ENCODE measurements around the gene CBFA2T2.

Gene CBFA2T2

GRCh38 chr20:33671573-33672288 is 181.8 kb downstream of the CBFA2T2 start:
- no peak for TF ChIP-seq SIN3A (IDR thresholded peaks at IDR 0.05; ENCODE audit: borderline replicate concordance, insufficient read depth, low read length)
- no peak for TF ChIP-seq POLR2AphosphoS5 (IDR thresholded peaks at IDR 0.05; ENCODE audit: low read depth, low read length)
- TF ChIP-seq FOXP2 (optimal IDR thresholded peaks at IDR 0.05; ENCODE audit: borderline replicate concordance, extremely low read depth, extremely low read length, insufficient read depth), result no peak
- TF ChIP-seq, protein P1, sequence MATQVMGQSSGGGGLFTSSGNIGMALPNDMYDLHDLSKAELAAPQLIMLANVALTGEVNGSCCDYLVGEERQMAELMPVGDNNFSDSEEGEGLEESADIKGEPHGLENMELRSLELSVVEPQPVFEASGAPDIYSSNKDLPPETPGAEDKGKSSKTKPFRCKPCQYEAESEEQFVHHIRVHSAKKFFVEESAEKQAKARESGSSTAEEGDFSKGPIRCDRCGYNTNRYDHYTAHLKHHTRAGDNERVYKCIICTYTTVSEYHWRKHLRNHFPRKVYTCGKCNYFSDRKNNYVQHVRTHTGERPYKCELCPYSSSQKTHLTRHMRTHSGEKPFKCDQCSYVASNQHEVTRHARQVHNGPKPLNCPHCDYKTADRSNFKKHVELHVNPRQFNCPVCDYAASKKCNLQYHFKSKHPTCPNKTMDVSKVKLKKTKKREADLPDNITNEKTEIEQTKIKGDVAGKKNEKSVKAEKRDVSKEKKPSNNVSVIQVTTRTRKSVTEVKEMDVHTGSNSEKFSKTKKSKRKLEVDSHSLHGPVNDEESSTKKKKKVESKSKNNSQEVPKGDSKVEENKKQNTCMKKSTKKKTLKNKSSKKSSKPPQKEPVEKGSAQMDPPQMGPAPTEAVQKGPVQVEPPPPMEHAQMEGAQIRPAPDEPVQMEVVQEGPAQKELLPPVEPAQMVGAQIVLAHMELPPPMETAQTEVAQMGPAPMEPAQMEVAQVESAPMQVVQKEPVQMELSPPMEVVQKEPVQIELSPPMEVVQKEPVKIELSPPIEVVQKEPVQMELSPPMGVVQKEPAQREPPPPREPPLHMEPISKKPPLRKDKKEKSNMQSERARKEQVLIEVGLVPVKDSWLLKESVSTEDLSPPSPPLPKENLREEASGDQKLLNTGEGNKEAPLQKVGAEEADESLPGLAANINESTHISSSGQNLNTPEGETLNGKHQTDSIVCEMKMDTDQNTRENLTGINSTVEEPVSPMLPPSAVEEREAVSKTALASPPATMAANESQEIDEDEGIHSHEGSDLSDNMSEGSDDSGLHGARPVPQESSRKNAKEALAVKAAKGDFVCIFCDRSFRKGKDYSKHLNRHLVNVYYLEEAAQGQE (IDR thresholded peaks at IDR 0.05; ENCODE audit: insufficient read depth in 1 of 2, low read depth in 2 of 2, low read length in 2 of 2), result no peak
- TF ChIP-seq TAF1 (IDR thresholded peaks at IDR 0.05; ENCODE audit: borderline replicate concordance, insufficient read depth, low read length), result no peak

DNA sequence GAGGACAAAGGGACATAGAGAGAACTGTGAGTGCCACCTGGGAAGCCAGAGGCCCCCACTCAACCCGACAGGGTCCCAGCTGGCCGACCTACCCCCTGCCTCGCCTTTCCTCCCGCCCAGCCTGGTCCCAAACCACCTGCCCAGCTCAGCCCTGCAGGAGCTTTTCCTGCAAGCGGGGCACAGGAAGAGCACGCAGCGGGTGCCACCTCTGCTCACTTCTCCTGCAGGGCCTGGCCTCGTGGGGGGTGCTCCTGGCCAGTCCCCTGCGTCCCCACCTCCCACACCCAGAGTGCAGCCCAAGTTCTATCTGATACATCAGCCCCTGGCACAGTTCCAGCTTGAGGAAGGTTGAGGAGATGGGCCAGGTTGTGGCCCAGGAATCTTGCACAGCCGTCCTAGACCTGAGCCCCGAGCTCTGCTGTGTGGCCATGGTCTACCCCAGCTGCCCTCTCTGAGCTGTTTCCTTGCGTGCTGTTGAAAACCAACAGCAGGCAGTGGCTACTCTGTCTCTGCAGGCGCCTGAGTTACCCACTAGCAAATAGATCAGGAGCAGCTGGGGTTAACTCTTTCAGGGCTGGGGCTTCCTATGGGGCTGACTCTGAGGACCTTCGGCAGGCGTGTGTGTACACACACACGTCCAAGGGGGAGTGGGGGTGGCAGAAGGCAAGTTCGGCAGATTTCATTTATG is 182.7 kb downstream of the CBFA2T2 start:
- no peak for TF ChIP-seq POLR2AphosphoS5 (IDR thresholded peaks at IDR 0.05; ENCODE audit: low read depth, low read length)
- TF ChIP-seq, protein P1 (IDR thresholded peaks at IDR 0.05; ENCODE audit: insufficient read depth in 1 of 2, low read depth in 2 of 2, low read length in 2 of 2), result no peak
- no peak for TF ChIP-seq FOXP2 (optimal IDR thresholded peaks at IDR 0.05; ENCODE audit: borderline replicate concordance, extremely low read depth, extremely low read length, insufficient read depth)
- no peak for TF ChIP-seq TAF1 (IDR thresholded peaks at IDR 0.05; ENCODE audit: borderline replicate concordance, insufficient read depth, low read length)
- TF ChIP-seq SIN3A (IDR thresholded peaks at IDR 0.05; ENCODE audit: borderline replicate concordance, insufficient read depth, low read length), result no peak

DNA sequence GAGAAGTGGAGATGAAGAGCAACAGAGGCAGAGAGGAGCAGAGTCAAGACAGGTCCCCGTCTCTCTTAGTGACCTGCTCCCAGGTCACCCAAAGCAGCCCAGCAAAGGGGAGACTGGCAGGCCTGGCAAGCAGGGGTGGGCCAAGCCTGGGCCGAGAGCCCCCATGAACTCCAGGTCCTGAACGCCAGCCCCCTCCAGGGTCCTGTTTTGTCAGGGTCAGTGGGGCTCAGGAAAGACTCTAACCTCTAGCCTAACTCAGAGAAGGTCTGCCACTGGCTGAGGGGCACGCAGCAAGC is 183.2 kb downstream of the CBFA2T2 start:
- TF ChIP-seq POLR2AphosphoS5 (IDR thresholded peaks at IDR 0.05; ENCODE audit: low read depth, low read length) (no peak), TAF1 (IDR thresholded peaks at IDR 0.05; ENCODE audit: borderline replicate concordance, insufficient read depth, low read length) (no peak), SIN3A (IDR thresholded peaks at IDR 0.05; ENCODE audit: borderline replicate concordance, insufficient read depth, low read length) (no peak), FOXP2 (optimal IDR thresholded peaks at IDR 0.05; ENCODE audit: borderline replicate concordance, extremely low read depth, extremely low read length, insufficient read depth) (no peak)
- TF ChIP-seq, protein P1 (IDR thresholded peaks at IDR 0.05; ENCODE audit: insufficient read depth in 1 of 2, low read depth in 2 of 2, low read length in 2 of 2), result no peak

DNA sequence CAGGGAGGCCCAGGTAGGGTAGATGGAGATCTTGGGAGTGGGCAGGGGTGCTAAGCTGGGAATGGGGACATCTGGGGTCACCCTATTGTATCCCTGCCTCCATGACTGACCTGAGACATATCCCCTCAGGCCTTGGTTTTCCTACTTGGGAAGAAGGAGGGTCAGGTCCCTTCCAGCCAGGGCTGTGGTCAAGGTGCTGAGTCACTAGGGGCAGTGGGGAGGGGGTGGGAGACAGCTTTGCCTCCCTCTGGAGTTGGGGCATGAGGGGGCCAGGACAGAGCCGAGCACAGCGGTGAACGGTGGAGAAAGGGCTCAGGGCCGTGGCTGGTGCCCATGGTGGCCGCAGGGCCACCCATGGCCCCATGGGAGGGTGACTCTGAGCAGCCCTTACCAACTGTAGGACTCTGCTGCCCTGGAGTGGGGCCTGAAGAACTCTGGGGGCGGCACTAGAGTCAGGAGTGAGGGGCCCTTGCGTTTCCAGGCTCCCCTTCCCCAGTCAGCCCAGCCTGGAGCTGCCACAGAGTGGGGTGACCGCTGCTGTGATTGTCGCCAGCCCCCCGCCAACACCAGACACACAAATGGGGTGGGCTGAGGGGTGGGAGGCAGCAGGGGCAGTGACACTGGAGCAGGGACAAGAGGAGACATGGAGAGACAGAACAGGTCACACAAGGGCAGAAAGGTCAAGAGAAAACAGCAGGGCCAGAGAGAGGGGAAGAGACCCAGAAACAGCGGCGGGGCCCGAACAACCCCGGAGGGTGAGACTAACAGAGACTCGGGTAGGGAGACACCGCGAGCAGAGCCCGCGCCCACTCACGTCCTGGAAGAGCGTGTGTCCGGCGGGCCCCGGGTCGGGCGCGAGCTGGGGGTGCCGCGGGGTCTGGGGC is 183.8 kb downstream of the CBFA2T2 start:
- no peak for TF ChIP-seq POLR2AphosphoS5 (IDR thresholded peaks at IDR 0.05; ENCODE audit: low read depth, low read length)
- TF ChIP-seq SIN3A (IDR thresholded peaks at IDR 0.05; ENCODE audit: borderline replicate concordance, insufficient read depth, low read length), result no peak; the same call in 1 of the 2 replicates
- TF ChIP-seq FOXP2 (optimal IDR thresholded peaks at IDR 0.05; ENCODE audit: borderline replicate concordance, extremely low read depth, extremely low read length, insufficient read depth), result no peak
- TF ChIP-seq, protein P1 (IDR thresholded peaks at IDR 0.05; ENCODE audit: insufficient read depth in 1 of 2, low read depth in 2 of 2, low read length in 2 of 2), result no peak
- no peak for TF ChIP-seq TAF1 (IDR thresholded peaks at IDR 0.05; ENCODE audit: borderline replicate concordance, insufficient read depth, low read length)

All from PFSK-1 (cell line).